Lower lobe of right lung (tissue), 2 donors: ENCODE measurements around the gene MPV17L2. TPM values are rescaled to one million over a fixed set of nuclear protein-coding genes. Genes with fewer than 3 reads are reported as not detected.

Experiments
- ATAC-seq, 2 donors: fragments of 200-7000 bp; cut with Tn5 transposase; one replicate each; pipeline ENCODE4 v1.9.1; 2020 to 2022; ENCODE audit warnings: mild to moderate bottlenecking in 2 of 2, moderate library complexity in 2 of 2
- DNase-seq: peaks from one replicate; pipeline ENCODE4 v3.0.0-alpha.2; 2020
- H3K27ac ChIP-seq: fragments of 200-600 bp; one replicate; pipeline ENCODE4 v1.8.0; 2022
- H3K27me3 ChIP-seq: fragments of 200-600 bp; one replicate; pipeline ENCODE4 v1.8.0; 2022; ENCODE audit warnings: low read depth
- H3K36me3 ChIP-seq: fragments of 200-600 bp; one replicate; pipeline ENCODE4 v1.8.0; 2022; ENCODE audit warnings: mild to moderate bottlenecking
- H3K4me1 ChIP-seq: fragments of 200-600 bp; one replicate; pipeline ENCODE4 v1.8.0; 2022
- H3K4me3 ChIP-seq: fragments of 200-600 bp; one replicate; pipeline ENCODE4 v1.8.0; 2022; ENCODE audit warnings: mild to moderate bottlenecking
- H3K9me3 ChIP-seq: fragments of 200-600 bp; one replicate; pipeline ENCODE4 v1.8.0; 2022
- intact Hi-C: fragments of 100-400 bp; cut with DNase I; formaldehyde crosslinking; loops from one replicate; pipeline ENCODE4 v1.11.0; 2022
- total RNA-seq: library from RNA; stranded (reverse); fragmentation: NEBNext Ultra II Directional; extraction: Animal tissue kit (Norgen Biotek cat#: 25700); gene quantifications from one replicate; pipeline ENCODE4 v1.2.1, GENCODE V29; 2021
- TF ChIP-seq, protein P1 (sequence below): fragments of 200-600 bp; IDR thresholded peaks from one replicate; pipeline ENCODE4 v1.8.0; 2022; ENCODE audit warnings: antibody characterized with exemption, mild to moderate bottlenecking
- donor health status: DM: no; HTN: yes; CAD: no; lungs with severe emphysema.

Gene MPV17L2
- total RNA-seq, 1 donor from 2014 or later = 6.6 TPM

DNA sequence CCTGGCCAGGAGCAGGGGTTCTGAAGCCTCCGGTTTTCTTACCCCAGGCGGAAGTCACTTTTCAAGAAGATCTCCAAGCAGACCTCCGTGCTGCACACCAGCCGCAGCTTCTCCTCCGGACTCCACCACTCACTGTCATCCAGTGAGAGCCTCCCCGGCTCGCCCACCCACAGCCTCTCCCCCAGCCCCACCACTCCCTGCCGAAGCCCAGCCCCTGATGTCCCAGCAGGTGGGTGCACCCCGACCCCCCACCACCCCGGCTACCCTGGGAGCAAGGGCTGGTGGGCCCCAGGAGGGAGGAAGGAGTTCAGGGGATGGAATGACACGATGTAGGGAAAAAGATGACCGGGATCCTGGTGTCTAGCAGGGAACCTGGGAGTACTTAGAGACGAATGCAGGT is 45.6 kb upstream of the MPV17L2 start:
- H3K27ac ChIP-seq = no peak overlapping the region
- TF ChIP-seq, protein P1, sequence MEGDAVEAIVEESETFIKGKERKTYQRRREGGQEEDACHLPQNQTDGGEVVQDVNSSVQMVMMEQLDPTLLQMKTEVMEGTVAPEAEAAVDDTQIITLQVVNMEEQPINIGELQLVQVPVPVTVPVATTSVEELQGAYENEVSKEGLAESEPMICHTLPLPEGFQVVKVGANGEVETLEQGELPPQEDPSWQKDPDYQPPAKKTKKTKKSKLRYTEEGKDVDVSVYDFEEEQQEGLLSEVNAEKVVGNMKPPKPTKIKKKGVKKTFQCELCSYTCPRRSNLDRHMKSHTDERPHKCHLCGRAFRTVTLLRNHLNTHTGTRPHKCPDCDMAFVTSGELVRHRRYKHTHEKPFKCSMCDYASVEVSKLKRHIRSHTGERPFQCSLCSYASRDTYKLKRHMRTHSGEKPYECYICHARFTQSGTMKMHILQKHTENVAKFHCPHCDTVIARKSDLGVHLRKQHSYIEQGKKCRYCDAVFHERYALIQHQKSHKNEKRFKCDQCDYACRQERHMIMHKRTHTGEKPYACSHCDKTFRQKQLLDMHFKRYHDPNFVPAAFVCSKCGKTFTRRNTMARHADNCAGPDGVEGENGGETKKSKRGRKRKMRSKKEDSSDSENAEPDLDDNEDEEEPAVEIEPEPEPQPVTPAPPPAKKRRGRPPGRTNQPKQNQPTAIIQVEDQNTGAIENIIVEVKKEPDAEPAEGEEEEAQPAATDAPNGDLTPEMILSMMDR = no peak
- peaks cover 55% of the 10 kb centered on the region for H3K36me3 ChIP-seq
- DNase-seq (no peak), ATAC-seq (no peak)
- H3K27me3 ChIP-seq = no peaks in the 10 kb centered on the region
- no peak overlapping the region for H3K4me3 ChIP-seq
- no peaks in the 10 kb centered on the region for H3K9me3 ChIP-seq
- intact Hi-C loops = no loop called here
- peaks cover 10% of the 10 kb centered on the region for H3K4me1 ChIP-seq

DNA sequence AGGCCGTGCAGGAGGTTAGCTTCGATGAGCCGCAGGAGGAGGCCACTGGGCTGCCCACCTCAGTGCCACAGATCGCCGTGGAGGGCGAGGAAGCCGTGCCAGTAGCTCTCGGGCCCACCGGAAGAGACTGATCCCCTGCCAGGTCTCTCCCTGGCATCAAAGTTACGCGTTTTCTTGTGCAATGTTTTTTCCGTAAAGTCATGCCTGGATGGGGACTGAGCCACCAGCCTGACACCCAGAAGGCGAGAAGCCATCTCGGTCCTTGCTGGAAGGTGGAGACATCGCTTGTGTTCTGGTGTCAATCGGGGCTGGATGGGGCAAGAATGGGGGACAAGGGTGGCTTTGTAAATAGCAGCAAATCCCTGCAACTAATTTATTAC is 43.4 kb upstream of the MPV17L2 start:
- ATAC-seq (no peak), DNase-seq (no peak)
- intact Hi-C loops = no loop called here
- Histone ChIP-seq H3K36me3 (peaks cover 33% of the 10 kb centered on the region), H3K9me3 (no peaks in the 10 kb centered on the region), H3K27ac (no peak overlapping the region), H3K4me3 (no peak overlapping the region), H3K4me1 (peaks cover 20% of the 10 kb centered on the region), H3K27me3 (no peaks in the 10 kb centered on the region)
- TF ChIP-seq, protein P1 = no peak

DNA sequence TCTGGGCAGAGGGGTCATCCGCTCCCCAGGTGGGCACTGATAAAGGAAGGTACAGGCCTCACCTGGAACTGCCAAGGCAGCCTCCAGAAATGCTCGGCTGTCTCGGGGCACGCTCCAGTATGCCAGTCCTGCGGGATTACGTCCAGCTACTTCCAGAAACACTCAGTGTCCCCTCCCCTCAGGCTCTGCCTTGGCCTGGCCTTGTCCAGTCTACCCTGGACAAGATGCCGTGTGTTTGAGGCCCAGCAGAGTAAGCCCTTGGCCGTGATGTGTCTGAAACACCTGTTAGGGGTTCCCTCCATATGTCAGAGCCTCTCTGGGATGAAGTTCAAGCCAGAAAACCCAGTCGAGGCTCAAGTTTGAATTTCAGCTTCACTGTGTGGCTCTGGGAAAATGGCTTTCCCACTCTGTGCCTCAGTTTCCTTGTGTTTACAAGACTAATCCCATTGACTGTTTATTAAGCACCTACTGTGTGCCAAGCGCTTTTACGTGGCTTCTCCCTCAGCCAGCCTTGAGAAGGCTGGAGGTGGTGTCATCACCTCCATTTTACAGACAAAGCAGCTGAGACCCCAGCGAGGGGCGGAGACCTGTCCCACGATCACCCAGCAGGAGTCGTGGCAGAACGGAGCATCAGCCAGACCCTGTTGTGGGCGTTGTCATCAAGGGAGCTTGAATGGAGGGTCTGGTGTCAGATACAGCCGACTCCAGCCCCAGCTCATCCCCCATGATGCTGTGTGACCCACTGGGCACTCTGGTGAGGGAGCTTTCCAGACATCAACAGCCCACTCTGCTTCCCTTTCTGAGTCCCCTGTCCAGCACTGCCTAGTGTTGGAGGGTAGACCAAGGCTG is 42.0 kb upstream of the MPV17L2 start:
- intact Hi-C loops = no loop called here
- ATAC-seq = no peak
- Histone ChIP-seq H3K36me3 (peaks cover 25% of the 10 kb centered on the region), H3K9me3 (no peaks in the 10 kb centered on the region), H3K4me3 (no peak overlapping the region), H3K27ac (no peak overlapping the region), H3K4me1 (peaks cover 27% of the 10 kb centered on the region), H3K27me3 (no peaks in the 10 kb centered on the region)
- TF ChIP-seq, protein P1 = no peak
- no peak for DNase-seq

DNA sequence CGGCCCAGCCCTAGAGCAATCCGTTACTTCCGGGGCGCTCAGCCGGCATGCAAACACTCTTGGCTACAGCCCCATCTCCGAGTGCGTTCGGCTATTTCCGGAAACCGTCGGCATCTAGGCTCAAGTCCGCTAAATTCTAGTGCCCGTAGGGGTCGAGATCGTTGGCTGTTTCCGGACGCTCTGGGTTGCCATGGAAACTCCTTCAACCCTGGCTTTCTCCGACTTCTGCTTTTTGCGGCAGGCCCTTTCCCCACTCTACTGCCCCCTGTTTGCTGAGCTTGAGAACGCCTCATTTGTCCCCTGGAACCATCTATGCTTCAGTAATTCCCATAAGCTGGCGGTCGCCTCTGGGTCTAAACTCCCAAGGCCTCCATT is 40.6 kb upstream of the MPV17L2 start:
- peaks cover 42% of the 10 kb centered on the region for H3K4me1 ChIP-seq
- DNase-seq (peak; percentile 97), ATAC-seq (peak; percentile 82 to 84)
- no peaks in the 10 kb centered on the region for H3K9me3 ChIP-seq
- no peaks in the 10 kb centered on the region for H3K27me3 ChIP-seq
- peak overlapping the region; percentile 83 for H3K4me3 ChIP-seq
- TF ChIP-seq, protein P1 = peak; percentile 57
- peaks cover 16% of the 10 kb centered on the region for H3K36me3 ChIP-seq
- intact Hi-C loops = no loop called here
- peak overlapping the region; percentile 95 for H3K27ac ChIP-seq

DNA sequence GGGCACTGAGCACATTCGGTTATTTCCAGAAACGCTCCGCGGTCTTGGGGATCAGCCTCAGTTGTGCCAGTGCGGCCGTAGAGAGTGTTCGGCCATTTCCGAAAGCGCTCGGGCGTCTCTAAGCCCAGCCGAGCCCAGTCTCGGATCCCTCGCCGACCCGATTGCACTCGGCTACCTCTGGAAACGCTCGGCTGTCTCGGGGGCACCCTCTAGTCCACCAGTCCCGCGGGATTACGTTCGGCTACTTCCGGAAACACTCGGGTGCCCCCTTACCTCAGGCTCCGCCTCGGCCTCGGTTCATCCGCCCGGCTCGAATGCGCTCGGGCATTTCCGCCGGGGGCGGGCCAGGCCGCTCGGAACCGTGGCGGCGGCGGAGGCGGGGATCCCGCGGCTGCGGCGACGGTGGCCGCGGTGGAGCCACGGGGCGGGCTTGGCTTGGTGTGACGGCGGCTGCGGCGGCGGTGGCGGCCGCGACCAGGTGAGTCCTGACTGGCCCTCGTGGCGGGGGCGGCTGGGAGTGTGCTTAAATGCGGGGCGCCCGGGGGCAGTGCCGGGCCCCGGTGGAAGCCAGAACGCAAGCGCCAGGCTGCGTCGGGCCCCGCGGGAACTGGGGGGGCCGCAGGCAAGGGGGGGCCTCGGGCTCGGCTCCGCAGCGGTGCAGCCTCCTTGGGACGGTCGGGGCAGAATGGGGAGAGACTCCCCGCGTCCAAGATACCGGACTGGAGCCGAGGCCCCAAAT is 40.0 kb upstream of the MPV17L2 start, which contains the start of gene PIK3R2:
Gene PIK3R2 (plus strand): TSS at position 347 of the 739 bp plus-strand sequence. CDS start 2,717 bp downstream, outside the sequence.
- Histone ChIP-seq H3K4me1 (peaks cover 47% of the 10 kb centered on the region), H3K36me3 (peaks cover 12% of the 10 kb centered on the region), H3K9me3 (no peaks in the 10 kb centered on the region), H3K27ac (peak within 1 kb of the TSS; percentile 95), H3K4me3 (peak within 1 kb of the TSS; percentile 83), H3K27me3 (no peaks in the 10 kb centered on the region)
- intact Hi-C loops = no loop called here
- DNase-seq (peak; percentile 100), ATAC-seq (peak; percentile 94)
- TF ChIP-seq, protein P1 = no peak
